ENCODE results near the gene OR51B4.
"Not testable (repeated sequence)": the region's sequence is repeated elsewhere in the genome, so short reads cannot be mapped to it uniquely, and the experiment has no call there.

OR51B4 gene, protein sequence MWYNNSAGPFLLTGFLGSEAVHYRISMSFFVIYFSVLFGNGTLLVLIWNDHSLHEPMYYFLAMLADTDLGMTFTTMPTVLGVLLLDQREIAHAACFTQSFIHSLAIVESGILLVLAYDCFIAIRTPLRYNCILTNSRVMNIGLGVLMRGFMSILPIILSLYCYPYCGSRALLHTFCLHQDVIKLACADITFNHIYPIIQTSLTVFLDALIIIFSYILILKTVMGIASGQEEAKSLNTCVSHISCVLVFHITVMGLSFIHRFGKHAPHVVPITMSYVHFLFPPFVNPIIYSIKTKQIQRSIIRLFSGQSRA

DNA sequence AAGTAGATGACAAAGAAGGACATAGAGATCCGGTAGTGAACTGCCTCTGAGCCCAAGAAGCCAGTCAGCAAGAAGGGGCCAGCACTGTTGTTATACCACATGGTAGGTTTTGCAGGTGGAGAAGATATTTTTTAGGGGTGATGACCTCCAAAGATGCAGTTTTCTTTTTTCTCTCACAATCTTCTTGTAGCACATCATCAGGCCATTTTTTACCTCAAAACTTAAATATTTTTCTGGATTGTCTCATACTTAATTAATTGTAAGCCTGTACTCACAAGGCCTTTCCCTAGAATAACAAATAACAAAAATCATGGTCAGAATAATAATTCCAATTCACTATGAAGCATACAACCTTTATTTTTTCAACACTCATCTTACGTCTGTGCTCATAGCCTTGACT is at the start of gene OR51B4:
TSS of gene OR51B4 (minus strand) at position 101 of the 400 bp plus-strand sequence. CDS start at position 101, 0 bp downstream.
- no peak for DNase-seq

DNA sequence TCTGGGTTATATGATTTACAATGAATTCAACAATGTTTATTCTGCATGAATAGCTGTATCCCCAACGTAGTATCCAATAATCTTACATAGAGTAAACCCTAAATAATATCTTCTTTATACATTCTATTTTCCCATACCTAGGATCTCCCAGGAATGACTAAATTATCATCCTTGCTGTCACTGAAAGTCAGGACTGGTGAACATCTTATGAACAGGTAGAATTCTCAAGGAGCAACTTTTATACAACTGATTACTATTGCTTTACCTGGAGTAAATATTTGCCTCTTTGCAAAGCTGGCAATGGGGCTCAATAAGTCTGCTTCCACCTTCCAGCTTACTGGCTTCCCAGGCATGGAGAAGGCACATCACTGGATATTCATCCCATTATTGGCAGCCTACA is 49.5 kb upstream of the OR51B4 start, which contains the start of gene OR51B6:
TSS of gene OR51B6 (plus strand) at position 301 of the 400 bp plus-strand sequence. CDS start at position 301, 0 bp downstream.
- no peak for DNase-seq

DNA sequence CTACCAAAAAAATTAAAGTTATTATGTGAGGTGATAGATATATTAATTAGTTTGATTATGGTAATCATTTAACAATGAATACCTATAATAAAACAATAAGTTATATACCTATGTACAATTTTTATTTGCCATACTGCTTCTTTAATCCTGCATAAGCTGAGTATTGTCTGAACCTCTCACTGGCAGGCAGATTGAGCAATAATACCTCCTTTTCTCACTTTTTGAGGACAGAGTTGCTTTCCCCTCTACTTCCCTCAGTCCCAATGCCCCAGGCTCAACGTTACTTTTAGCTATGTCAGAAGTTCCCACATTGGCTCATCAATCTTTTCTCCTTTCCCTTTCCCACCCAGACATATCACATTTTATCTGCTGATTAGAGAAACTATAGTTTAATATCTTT is 47.8 kb upstream of the OR51B4 start:
- DNase-seq, result no peak

DNA sequence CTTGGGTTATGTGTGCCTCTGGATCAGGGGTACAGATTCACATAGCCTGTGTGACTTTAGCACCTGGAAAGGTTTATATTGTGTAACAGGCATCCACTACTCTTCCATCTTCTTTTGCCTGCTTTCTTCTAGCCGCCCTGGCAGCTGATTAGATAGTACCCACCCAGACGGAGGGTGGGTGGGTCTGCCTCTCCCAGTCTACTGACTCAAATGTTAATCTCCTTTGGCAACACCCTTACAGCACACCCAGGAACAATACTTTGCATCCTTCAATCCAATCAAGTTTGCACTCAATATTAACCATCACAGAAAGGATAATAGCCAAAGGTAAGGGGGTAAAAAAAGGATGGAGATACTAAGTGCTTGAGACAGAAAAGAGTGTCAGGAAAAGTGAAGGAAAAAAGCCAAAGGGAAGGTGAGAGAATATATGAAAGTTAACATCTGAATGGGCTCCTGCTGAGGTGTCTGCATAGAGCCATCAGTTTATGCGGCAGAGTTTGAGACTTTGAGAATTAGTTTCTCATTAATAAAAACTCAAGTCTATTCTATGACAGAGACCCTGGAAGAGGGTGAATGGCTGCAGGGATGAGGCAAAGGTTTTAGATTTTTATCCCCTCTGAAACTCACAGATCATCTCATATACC is 46.9 kb upstream of the OR51B4 start:
- no peak for DNase-seq

DNA sequence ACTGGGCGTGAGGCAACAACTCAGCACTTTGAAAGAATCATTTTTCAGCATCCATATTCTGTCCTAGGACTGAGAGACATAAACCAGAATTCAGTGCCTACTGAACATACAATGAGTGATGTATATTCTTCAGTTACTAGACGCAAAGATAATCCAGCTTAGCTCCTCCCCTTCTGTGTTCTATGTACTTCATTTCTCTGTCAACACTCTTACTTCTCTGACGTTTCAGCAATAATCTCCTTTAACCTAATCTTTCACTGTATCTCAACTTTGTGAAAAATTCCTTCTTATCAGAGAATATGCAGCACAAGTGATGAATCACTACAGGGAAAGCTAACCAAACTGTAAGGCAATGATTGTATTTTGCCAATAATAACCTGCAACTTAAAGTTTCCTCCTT is 44.1 kb upstream of the OR51B4 start:
- no peak for DNase-seq

DNA sequence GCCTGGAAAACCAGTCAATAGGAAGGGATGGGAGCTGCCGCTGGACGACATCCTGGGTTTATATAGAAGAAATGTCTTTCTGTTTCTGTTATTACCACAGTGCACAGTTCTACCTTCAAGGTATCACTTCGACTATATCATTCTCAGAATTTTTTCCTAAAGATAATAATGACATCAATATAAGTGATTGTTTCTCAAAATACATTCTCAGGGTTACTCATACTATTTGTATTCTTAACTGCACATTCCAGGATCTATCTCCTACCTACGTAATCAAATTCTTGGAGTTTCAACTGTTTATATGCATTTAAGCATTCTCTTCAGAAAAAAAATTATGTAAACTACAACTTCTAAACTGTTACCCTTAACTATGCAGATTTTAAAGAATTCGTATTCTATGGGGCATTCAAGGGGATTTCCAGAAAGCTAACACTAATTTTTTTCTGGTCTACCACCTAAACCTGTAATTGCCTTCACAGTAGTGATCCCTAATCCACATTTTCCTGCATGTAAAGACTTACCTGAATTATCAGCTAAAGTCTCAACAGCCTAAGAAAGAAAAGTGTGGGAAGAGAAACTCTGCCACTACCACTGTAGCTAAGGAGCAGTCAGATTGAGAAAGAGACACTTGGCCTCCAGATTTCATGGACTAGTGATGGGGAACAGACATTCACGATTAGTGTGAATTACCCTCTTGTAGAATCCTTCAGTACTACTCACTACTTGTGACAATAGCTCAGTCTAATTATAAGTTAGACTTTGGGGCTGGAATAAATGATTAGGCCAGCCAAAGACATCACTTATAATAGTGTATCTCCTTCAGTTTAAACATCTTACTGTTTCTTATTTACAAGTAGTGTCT is 42.0 kb upstream of the OR51B4 start, which contains the start of gene OR51B5:
TSS of gene OR51B5 (minus strand) at position 51 of the 862 bp plus-strand sequence. CDS start at position 51, 0 bp downstream.
- DNase-seq, result no peak

DNA sequence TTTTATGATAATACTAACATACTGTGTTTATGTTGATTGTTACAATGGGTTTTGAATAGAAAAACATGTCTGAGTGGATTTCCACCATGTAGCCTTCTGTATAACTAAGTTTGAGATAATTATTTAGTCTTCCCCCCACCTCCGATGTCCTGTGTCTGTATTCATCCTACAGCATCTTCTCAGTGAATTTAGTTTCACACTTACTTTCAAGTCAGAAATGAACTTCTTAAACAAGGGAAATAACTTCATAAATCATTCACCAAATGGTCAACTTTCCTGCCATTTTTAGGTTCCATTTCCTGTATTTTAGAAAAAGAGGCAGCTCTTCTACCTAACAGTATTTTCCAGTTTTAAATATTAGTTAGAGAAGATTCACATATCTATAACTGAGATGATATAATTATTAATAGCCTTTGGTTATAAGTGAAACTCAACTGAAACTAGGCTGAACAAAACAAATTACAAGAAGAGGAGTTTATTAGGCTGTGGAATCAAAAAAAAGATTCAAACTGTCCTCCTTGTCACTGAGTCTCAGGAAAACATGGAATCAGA is 38.1 kb upstream of the OR51B4 start:
- no peak for DNase-seq

DNA sequence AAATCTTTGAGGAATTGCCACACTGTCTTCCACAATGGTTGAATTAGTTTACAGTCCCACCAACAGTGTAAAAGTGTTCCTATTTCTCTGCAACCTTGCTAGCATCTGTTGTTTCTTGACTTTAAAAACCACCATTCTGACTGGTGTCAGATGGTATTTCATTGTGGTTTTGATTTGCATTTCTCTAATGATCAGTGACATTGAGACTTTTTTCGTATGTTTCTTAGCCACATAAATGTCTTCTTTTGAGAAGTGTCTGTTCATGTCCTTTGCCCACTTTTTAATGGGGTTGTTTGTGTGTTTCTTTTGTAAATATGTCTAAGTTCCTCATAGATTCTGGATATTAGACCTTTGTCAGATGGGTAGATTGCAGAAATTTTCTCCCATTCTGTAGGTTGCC is 35.5 kb upstream of the OR51B4 start:
- not testable (repeated sequence) for DNase-seq

DNA sequence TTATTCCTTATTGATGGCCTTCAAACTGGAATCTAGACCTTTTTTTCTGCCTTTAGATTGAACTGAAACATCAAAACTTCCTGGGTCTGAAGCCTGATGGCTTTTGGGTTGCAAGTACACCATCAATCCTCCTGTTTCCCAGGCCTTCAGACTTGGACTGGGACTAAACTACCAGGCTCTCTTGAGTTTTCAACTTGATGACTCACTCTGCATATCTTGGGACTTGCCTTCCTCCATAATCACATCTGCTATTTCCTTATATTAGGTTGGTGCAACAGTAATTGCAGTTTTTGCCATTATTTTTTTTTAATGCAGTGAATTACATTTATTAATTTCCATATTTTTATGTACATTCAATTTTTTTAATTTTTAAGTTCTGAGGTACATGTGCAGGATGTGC is 34.6 kb upstream of the OR51B4 start:
- DNase-seq, result no peak

DNA sequence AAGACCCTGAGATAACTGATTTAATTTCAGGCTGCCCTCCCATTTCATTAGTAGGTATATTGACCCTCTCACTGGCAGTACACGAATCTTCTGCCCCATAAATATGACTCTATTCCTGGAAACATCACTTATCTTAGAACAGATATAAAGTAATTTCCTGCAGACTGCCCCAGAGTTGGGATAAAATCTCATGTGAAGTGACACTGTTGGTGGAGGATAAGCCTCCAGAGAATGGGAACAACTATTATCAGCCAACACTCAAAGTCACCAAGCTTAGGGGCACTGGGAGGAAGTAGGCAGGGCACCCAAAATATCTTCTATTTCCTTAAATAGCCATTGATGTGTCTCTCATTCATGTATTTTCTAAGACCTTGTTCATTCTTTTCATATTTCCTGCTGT is 33.4 kb upstream of the OR51B4 start:
- DNase-seq, result no peak

DNA sequence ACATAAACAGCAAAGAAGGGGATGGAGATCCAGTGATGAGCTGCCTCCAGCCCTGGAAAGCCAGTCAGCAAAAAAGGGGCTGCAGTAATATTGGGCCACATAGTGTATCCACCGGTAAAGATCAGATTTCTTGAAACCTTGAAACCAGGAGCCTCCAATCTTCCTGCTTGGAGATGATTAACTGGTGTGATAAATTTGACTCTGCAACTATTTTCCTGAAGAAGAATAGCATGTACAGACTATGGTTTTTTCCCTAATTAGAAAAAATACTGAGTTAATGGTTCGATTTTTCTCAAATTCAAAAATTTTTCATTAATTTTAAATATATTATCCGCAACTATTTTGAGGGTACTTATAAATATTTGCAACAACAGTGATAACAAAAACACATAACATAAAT is 22.5 kb upstream of the OR51B4 start, which contains the start of gene OR51B2:
TSS of gene OR51B2 (minus strand) at position 101 of the 400 bp plus-strand sequence. CDS start at position 101, 0 bp downstream.
- DNase-seq, result no peak

DNA sequence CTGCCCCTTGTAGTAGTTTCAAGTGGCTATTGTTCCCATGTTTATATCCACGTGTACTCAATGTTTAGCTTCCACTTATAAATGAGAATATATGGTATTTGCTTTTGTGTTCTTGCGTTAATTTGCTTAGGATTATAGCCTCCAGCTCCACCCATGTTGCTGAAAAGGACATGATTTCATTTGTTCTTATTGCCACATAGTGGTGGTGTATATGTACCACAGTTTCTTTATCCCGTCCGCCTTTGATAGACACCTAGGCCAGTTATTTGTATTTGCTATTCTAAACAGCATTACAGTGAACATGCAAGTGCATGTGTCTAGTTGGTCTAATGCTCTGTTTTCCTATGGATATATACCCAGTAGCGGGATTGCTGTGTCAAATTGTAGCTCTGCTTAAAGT is 15.5 kb upstream of the OR51B4 start:
- DNase-seq, result no peak

DNA sequence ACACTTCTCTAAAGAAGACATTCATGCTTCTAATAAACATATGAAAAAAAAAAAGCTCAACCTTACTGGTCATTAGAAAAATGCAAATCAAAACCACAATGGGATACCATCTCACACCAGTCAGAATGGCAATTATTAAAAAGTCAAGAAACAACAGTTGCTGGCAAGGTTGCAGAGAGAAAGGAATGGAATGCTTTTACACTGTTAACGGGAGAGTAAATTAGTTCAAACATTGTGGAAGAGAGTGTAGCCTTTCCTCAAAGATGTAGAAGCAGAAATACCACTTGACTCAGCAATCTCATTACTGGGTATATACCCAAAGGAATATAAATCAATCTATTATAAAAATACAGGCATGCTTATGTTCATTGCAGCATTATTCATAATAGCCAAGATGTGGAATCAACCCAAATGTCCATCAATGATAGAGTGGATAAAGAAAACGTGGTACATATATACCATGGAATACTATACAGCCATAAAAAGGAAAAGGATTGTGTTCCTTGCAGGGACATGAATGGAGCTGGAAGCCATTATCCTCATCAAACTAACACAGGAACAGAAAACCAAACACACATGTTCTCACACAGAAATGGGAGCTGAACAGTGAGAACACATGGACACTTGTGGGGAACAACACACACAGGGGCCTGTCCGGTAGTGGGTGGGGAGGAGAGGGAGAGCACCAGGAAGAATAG is 11.7 kb upstream of the OR51B4 start:
- DNase-seq, result not testable (repeated sequence)

DNA sequence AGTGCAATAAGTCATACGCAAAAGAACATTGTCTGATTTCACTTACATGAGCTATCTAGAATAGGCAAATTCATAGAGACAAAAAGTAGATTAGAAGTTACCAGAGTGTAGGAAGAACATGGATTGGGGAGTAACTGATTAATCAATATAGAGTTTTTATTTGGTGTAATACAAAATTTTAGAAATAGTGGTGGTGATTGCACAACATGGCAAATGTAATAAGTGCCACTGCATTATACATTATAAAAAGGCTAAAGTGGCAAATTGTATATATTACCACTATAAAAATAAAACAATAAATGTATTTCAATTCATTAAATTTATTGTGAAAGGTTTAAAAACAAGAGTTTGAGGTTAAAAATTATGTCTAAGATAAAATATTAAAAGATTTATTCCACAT is 8.7 kb upstream of the OR51B4 start:
- no peak for DNase-seq

DNA sequence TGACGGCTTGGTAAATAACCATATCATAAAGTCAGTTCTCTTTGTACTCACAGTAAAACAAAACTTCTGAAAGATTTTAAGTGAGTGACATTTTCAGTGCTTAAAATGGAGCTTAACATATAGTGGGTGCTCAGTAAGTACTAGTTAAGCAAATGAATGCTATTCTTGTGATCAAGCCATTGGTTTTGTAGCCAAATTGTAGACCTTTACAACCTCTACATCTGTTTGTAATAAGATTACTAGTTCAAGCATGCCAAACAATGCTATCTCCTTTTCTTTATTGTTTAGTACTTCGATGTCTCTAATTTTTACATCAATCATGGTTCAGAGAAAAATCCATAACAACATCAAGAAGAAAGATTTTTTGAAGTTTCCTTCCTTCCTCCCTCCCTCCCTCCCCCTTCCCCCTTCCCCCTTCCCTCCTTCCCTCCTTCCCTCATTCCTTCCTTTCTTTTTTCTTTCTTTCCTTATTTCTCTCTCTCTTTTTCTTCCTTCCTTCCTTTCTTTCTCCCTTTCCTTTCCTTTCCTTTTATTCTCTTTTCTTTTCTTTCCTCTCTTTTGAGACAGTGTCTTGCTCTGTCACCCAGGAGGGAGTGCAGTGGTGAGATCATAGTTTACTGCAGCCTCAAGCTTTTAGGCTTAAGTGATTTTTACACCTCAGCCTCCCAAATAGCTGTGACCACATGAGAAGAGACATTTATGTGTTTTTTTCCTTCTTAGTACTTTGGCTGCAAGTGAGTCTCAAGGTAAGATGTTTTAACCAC is 5.7 kb upstream of the OR51B4 start:
- no peak for DNase-seq

DNA sequence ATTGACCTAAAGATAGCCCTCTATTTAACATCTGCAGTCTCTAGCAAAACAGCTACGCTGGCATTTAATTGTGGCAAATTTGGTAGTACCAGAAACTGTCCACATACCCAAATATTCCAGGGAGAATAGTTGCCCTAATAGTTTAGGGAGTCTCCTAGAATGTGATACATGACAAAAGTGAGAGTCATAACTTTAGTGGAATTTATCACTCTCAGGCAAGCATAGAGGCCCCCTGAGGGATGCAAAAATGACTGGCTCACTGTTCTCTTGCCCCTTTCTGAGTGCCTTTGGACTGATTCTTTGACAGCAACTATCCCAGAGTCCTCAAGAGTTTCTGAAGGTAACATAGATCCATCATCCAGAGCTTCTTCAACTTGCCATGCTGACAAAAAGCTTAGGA is 2.3 kb upstream of the OR51B4 start:
- DNase-seq, result no peak

DNA sequence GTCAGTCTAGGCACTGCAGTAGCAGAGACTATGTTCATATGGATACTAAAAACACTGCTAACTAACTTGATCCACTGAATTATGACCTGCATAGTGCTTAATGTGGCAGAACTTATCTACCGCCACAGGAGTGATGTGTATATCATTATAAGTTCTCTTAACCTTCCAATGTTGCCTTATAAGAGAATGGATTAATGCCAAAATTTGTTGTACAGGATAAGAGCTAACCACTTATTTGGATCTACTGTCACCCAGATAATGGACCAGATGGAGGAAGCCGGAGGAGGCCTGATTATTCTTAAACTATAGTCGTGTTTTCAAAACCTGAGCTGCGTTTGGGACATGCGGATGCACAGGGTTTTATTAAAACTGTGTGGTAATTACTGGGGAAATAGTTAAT is 1.9 kb upstream of the OR51B4 start:
- DNase-seq, result no peak

DNA sequence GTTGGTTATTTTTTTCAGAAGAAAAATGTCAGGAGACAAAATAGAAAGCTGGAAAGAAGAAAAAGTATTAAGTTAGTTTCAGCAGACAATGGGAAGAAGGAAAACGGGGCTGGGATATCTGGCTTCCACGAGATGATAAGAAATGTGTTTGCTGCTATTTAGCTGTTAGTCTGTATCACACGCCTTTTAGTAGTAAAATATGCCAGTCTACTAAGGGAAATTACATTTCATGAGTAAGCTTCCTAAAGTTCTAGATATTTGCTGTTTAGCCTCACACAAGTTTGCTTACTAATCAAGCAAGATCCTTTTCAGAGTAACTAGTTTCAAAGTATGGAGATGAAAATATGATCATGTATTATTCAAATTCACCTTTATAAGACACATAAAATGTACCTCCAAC is 1.5 kb downstream of the OR51B4 start:
- DNase-seq, result no peak

DNA sequence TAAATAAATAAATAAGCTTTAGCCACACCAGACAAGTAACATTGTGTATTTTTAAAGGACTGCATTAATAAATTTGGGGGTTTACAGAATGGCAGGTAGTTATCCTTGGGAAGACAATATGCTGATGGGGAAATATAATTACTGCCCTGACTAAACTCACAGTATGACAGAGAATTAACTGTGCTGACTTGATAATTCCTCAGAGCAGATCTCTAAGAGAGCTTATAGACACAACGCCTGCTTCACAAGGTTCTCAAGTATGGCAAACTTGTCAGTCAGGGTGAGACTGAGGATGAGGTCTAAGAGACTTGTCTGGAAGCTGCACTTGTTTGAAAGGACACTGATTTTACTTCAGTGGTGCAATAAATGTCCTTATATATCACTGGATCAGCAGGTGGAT is 3.3 kb downstream of the OR51B4 start:
- DNase-seq, result no peak

DNA sequence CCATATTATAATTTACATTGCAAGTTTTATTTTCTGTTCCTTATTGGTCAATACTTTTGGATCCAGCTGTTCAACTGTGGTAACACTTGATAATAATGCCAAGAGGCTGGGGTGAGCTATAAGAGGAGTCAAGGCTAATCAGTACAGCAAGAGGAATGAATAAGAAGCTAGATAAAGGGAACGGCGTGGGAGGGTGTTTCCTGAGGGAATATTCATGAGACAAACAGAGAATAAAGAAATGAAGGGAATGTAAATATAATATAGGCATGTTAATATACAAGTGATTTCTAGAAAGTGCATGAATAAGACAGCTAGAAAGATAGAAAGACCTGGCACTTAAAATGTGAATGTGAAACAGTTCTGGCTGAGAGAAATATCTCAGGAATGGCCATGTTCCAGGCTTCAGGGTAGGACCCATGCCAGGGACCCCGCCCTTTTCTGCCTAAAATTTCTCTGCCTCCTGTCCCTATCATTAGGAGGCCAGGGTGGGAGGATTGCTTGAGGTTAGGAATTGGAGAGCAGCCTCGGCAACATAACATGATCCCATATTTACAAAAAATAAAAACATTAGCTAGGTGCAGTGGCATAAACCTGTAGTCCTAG is 3.9 kb downstream of the OR51B4 start:
- DNase-seq, result no peak

DNA sequence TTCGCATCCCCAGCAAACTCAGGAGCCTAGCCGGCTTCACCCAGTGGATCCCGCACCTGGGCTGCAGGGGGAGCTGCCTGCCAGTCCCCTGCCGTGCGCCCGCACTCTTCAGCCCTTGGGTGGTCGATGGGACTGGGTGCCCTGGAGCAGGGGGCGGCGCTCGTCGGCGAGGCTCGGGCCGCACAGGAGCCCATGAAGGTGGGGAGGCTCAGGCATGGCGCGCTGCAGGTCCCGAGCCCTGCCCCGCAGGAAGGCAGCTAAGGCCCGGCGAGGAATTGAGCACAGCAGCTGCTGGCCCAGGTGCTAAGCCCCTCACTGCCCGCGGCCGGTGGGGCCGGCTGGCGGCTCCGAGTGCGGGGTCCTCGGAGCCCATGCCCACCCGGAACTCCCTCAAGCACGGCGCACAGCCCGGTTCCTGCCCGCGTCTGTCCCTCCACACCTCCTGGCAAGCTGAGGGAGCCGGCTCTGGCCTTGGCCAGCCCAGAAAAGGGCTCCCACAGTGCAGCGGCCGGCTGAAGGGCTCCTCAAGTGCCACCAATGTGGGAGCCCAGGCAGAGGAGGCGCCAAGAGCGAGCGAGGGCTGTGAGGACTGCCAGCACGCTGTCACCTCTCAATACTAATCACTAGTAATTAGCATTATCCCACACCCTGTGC is 7.3 kb downstream of the OR51B4 start:
- DNase-seq, result not testable (repeated sequence)
